Bronchial epithelial cell (primary cell): Measurements from ENCODE around the gene PAM. TPM values are rescaled to one million over a fixed set of nuclear protein-coding genes. Genes with fewer than 3 reads are reported as not detected.

Experiments used
- DNase-seq: peaks from one replicate; pipeline ENCODE4 v3.0.0-alpha.2; 2010; ENCODE audit warnings: low read depth
- FAIRE-seq: peaks from 2 replicates; lab custom pipeline; 2011; peaks lifted over from hg19 to GRCh38; lab: Jason Lieb, UNC
- H3K27me3 ChIP-seq: 2 replicates; pipeline ENCODE4 v1.5.1; 2011; ENCODE audit warnings: low read length; ENCODE audit not compliant: control insufficient read depth, insufficient read depth
- H3K36me3 ChIP-seq: 2 replicates; pipeline ENCODE4 v1.5.1; 2011; ENCODE audit warnings: low read length; ENCODE audit not compliant: control insufficient read depth, insufficient read depth
- H3K4me3 ChIP-seq: 2 replicates; pipeline ENCODE4 v1.5.1; 2011; ENCODE audit warnings: mild to moderate bottlenecking, low read depth, low read length, control low read depth
- total RNA-seq: library from RNA; depleted of rRNA; stranded (reverse); fragments of >200 nt; gene quantifications from 2 replicates; pipeline ENCODE4 v1.2.1, GENCODE V29; 2014
- TF ChIP-seq, protein P1 (sequence below): IDR thresholded peaks from 2 replicates; pipeline ENCODE4 v1.5.1; 2011; ENCODE audit warnings: mild to moderate bottlenecking, moderate library complexity, low read length, control low read depth, inconsistent platforms; ENCODE audit not compliant: insufficient read depth, severe bottlenecking

Gene PAM
- total RNA-seq, 1 donor from 2014 or later, result 68.4 TPM

DNA sequence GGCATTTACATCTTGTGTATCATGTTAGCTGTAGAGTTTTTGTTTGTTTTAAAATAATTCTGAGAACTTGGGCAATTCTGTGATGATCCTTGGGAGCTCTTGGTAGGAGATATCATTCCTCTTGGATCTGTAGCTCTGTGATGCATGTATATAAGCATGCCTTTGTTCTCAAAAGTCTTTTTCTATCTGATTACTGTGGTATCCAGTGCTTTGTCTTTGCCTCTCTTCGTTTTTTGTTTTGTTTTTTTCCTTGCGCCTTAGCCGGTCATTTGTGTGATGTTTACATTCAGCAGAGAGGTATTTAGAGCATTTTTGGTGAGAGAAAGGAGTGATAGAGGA lies 110.0 kb downstream of the PAM start:
- H3K36me3 ChIP-seq, result no peaks in the 10 kb centered on the region
- no peaks in the 10 kb centered on the region for H3K27me3 ChIP-seq
- FAIRE-seq (no peak), DNase-seq (peak; percentile 18)
- TF ChIP-seq, protein P1, sequence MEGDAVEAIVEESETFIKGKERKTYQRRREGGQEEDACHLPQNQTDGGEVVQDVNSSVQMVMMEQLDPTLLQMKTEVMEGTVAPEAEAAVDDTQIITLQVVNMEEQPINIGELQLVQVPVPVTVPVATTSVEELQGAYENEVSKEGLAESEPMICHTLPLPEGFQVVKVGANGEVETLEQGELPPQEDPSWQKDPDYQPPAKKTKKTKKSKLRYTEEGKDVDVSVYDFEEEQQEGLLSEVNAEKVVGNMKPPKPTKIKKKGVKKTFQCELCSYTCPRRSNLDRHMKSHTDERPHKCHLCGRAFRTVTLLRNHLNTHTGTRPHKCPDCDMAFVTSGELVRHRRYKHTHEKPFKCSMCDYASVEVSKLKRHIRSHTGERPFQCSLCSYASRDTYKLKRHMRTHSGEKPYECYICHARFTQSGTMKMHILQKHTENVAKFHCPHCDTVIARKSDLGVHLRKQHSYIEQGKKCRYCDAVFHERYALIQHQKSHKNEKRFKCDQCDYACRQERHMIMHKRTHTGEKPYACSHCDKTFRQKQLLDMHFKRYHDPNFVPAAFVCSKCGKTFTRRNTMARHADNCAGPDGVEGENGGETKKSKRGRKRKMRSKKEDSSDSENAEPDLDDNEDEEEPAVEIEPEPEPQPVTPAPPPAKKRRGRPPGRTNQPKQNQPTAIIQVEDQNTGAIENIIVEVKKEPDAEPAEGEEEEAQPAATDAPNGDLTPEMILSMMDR, result no peak
- H3K4me3 ChIP-seq, result peak overlapping the region; percentile 61

DNA sequence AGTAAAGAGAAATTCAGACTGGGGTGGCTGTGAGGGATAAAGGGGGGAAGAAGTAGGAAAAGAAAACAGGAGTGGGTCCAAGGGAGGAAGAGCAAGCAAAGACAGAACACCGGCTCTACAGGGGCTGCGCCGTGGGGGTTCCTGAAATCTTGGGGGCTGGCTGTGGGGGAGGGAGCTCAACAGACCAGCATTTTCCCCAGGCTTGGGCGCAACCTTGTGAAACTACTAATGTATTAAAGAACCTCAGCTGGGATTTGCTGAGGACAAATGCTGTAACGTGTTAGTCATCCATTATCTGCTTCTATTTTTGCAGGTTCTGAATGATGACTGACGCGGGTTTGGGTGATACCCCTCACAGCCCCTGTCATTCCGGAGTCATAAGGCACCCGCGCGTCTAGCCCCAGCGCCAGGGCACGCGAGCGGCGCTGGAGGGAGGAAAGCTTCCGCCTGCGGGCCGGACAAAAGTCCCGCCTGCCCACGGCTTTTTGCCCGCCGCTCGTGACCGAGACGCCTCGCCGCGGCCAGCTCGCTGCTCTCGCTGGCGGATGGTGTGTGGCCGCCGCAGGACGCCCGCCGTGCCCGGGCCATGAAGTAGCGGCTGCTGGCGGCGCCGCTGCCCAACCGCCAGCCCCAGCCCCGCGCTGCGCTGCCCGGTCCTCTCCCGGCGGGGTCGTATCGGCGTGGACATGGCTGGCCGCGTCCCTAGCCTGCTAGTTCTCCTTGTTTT lies 110.6 kb downstream of the PAM start:
- TF ChIP-seq, protein P1, result no peak
- FAIRE-seq (no peak), DNase-seq (peak; percentile 82)
- no peaks in the 10 kb centered on the region for H3K27me3 ChIP-seq
- H3K4me3 ChIP-seq, result peak overlapping the region; percentile 61
- H3K36me3 ChIP-seq, result no peaks in the 10 kb centered on the region

DNA sequence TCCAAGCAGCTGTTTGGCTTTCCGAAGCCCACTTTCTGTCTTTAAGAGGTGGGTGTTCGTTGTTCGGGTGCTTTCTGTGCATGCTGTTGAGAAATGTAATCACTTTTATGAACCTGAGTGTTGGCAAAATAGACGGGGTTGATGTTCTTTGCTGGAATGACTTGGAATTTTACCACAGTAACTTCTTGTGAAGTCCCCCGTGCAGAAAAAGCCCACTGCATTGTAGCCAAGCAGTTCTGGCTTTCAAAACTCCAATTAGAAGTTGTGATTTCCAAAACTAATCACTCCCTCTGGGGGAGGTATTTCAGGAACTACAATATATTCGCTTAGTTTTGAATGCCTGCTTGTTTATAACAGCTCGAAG lies 111.1 kb downstream of the PAM start:
- FAIRE-seq (no peak), DNase-seq (no peak)
- Histone ChIP-seq H3K27me3 (no peaks in the 10 kb centered on the region), H3K36me3 (no peaks in the 10 kb centered on the region), H3K4me3 (peak overlapping the region; percentile 61)
- TF ChIP-seq, protein P1, result no peak

DNA sequence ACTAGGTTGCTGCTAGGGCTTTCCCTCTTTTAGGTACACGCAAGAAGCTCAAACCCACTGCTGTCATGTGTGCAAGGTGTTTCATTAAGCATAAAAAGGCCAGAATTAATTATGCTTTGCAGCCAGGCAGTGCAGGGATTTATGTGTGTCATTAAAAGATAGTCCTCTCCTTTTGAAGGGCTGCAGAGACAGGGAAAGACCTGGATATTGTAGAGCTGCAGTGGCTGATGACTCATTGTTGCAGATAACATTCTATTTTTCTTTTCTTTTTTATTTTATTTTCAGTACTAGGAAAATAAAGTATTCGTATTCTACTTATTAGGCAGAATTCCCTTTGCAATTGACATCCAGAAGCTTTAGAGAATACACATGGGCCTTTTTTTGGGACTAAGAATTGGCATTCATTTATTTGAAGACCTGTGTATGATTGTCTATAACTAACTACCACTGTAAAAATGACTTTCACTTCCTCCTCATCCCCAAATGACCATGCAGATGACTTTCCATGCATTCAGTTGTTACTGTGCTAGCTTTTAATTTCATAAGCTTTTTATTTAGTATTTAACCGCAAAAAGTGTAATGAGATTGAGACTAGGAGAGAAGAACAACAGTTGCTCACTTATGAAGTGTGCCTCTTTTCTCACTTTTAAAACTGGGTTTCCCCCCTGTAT lies 113.0 kb downstream of the PAM start:
- no peaks in the 10 kb centered on the region for H3K27me3 ChIP-seq
- no peak overlapping the region for H3K4me3 ChIP-seq
- TF ChIP-seq, protein P1, result no peak
- no peaks in the 10 kb centered on the region for H3K36me3 ChIP-seq
- DNase-seq (no peak), FAIRE-seq (no peak)

DNA sequence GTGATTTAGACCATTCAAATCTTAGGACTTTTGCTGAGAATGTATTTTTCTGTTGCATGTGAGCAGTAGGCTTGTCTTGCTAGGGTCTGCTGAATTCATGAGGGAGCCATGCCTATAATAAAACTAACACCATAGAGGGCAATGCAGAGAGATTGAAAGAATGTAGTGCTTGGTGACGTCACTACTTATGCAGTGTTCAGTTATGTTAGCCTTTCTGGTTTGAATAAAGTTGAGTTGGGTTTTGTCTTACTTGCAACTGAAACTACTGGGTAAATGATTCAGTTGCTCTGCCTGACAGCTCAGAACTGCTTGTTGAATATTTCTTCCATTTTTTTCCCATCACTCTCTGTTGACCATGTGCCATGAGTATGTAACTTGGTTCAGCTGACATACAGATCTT lies 114.1 kb downstream of the PAM start:
- Histone ChIP-seq H3K4me3 (no peak overlapping the region), H3K36me3 (no peaks in the 10 kb centered on the region), H3K27me3 (no peaks in the 10 kb centered on the region)
- TF ChIP-seq, protein P1, result no peak
- FAIRE-seq (no peak), DNase-seq (no peak)
